Stimulated activated CD4-positive, alpha-beta T cell treated with anti-CD3 and anti-CD28 coated beads, Interleukin-4, amount 100 ng/mL, for 4 hours (primary cell): ENCODE data around the gene TRIM50.
"Not testable (repeated sequence)": the region's sequence is repeated elsewhere in the genome, so short reads cannot be mapped to it uniquely, and the experiment has no call there.

Experiments
- DNase-seq, 2 experiments: peaks; one replicate each; pipeline ENCODE4 v3.0.0-alpha.2; 2020

Gene TRIM50

DNA sequence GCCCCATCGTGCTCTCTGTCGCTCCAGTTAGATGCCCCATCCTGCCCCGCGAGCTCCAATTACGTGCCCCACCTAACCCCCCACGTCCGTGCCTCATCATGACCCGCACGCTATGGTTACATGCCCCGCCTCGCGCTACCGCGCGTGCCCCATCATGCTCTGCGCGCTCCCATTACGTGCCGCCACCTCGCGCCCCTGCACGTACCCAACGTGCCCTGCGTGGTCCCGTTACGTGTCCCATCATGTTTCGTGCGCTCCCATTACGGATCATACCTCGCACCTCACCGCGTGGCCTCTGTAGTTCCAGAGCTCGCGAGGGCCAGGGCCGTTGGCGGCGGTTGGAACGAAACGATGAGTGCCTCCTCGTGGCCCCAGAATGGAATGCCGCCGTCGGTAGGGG, at the start of gene TRIM50, which contains the start of gene FKBP6:
TRIM50 (minus strand) TSS at position 161 of the 400 bp plus-strand sequence. CDS start 3,295 bp downstream, outside the sequence.
FKBP6 (plus strand) TSS at position 240 of the 400 bp plus-strand sequence. CDS start 268 bp downstream, outside the sequence.
- DNase-seq = not testable (repeated sequence)

DNA sequence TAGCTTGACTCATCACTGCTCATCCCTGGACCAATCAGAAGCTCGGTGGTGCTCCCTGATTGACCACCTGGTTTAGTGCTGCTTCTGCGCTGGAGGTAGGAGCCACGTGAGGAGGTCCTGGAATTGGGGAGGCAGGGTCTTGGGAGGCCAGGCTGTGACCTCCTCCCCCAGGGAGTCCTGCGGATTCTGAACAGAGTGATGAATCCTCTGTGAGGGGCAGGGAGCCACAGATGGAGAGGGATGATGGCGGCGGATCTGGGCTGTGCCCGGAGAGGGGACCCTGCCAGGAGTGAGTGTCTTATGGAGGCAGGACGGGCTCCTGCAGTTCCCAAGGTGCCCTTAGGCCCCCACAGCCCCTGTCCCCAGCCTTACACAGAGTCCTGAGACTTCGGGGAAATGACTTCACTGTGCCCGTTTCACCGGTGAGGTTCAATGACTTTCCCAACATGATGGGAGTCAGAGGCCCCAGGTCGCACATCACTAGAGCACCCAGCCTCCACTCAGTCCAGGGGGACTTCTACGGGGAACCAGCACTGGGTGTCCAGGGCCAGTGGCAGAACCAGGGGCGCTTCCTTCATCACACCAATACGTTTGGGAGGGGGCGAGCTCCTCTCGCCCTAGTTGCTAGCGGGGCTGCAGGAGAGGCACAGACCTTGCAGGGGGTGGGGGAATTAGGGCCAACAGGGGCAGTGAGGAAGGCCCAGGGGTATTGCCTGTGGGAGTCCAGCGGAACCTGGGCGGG, 49.0 kb upstream of the TRIM50 start:
- DNase-seq = no peak

DNA sequence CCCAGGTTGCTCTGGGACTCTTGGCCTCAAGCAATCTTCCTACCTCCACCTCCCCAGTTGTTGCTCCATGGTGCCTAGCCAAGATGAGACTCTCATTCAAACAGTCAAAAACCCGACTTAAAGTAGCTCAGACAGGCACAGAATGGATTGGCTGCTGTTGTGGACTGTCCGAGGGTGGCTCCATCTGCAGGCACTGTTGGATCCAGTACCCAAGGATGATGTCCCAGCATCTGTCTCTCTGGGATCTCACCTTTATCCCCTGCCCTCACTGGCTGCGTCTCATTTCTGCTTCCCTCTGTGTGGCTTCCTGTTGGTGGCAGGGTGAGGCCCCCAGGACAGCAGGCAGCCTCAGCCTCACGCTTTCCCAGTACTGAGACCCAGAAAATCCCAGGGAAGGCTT, 48.4 kb upstream of the TRIM50 start:
- not testable (repeated sequence) for DNase-seq

DNA sequence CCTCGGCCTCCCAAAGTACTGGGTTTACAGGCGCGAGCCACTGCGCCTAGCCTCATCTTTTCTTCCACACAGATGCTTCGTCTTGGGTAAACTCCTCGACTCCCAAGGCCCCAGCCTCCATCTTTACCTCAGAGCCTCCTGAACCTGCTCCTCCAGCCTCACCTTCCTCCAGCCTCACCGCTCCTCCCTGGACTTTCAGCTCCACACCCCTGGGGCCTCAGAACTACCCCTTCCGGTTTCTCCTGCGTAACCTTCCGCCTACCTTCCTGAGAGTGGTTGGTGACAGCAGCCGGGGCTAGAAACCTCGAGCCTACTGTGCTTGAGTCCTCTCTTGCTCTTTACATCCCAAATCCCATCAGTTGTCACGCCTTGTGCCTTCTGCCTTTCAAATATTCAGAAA, 45.9 kb upstream of the TRIM50 start:
- DNase-seq = no peak

DNA sequence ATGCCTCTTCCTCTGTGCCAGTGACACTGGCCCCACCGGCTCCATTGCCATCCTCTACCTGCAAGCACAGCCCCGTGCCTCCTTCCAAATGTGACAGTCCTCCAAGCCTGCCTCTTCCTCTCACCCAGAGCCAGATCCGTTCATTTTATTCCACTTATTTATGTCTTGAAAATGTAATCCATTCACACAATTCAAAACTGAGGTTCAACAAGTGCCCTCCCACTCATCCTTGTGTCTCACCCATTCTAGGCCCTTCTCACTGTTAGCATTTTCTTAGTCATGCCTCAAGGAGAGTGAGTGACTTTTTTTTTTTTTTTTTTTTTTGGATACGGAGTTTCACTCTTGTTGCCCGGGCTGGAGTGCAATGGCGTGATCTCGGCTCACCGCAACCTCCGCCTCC, 41.7 kb upstream of the TRIM50 start:
- DNase-seq = no peak

DNA sequence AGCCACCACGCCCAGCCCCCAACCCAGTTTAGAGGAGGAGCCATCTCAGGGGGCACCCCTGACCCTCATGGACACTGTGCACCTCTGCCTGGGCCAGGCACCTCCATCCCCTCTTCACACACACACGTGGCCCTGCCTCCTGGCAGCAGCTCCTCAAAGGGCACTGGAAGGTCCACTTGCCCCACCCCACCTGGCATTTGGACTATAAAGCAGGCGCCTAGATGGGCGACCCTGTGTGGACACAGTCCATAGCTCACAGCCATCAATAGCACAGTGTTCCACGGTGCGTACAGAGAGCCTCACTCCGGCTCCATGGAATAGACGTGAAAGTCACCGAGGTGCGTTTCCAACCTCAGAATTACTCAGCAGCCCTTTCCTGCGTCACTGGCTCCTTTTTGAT, 41.1 kb upstream of the TRIM50 start:
- no peak for DNase-seq

DNA sequence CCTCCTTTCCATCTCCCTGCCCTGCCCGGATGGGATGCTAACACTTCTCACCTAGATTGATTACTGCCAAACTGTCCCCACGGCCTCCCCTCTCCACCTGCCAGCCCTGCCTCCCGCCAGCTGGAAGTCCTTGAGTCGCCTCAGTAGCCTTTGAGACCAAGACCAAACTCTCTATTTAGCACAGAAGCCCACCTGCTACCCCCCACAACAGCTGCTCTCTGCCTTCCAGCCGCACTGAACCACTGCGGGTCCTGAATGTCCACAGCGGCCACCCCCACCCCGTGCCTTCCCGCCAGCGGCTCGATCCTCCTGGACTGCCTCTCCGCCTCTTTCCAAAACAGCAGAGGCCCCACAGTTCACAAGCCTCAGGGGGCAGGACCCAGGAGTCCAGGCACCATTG, 39.1 kb upstream of the TRIM50 start:
- no peak for DNase-seq

DNA sequence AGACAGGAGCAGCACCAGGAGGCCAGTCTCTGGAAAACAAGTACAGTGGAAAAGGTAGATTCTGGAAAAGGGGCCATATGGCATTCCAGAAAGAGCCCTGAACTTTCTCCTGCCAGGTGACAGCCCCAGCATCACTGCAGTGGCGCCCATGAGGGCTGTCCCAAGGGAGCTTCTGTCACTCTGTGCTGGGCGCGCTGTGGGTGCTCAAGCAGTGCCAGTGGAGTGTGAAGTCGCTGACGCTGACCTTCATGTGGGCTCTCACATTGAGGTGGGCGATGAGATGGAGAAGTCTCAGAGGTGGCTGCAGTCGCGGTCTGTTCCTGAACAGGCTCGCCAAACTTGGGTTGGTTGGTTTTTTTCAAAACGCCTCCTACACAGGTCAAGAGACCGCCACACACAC, 38.2 kb upstream of the TRIM50 start:
- no peak for DNase-seq

DNA sequence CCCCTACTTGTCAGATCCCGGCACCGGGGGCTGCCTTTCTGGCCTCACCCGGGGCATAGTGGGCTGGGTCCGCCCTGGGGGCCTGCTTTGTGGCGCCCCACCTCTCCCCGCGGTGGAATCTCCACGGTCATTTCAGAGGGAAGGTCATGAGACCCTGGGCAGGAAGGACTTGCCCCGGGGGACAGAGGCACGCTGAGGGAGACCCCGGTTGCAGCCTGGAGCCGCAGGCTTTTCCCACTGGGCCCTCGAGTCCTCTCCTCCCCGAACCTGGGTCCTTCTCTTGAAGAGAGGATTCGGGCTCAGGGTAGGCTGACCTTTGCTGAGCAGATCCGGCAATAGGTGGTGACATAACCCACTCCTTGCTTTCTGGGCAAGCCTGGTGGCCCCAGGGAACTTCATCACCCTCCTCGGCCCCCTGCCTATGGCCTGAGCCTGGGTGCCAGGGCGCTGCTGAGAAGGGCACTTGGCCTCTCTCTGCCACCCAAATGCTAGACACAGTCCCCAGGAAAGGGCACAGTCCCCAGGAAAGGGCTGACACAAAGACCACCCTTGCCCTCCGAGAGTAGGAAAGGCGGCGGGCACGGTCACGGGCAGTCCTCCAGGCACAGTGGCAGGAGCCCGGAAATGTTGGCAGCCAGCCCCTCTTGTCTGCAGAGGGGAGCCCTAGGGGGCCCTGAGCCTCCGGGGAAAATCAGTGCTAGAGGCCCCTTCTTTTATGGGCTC, 36.3 kb upstream of the TRIM50 start:
- DNase-seq = no peak

DNA sequence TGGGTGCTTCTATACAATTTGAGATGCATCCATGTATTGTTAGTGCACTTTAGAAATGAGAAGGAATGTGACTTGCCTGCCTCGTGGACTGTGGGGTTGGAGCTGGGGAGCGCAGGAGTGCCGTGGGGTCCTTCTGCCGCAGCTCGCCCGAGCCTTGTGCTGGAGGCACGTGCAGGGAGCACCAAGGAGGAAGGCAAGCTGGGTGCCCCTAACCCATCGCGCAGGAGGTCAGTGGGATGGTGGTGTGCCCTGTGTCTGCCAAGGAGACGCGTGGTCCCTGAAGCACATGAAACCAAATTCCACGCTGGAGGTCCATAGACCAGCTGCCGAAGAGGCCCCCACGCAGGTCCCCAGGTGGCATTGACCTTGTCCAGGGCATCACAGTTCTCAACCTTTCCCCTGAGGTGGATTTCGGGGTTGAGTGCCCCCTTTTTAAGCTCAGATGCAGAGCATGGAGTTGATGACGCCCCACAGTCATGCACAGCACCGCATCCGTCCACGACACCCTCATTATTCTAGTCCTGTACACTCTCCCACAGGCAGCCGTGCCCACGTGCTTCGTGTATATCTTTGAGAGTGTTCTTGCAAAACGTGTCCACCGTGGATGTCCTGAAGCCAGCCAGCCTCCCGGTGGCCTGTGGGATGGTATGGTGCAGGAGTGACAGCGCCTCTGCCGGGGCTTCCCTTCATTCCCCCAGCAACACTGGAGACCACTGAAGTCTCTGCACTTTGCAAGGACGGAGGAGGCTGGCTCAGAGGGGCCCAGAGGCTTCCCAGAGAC, 35.5 kb upstream of the TRIM50 start:
- DNase-seq = no peak

DNA sequence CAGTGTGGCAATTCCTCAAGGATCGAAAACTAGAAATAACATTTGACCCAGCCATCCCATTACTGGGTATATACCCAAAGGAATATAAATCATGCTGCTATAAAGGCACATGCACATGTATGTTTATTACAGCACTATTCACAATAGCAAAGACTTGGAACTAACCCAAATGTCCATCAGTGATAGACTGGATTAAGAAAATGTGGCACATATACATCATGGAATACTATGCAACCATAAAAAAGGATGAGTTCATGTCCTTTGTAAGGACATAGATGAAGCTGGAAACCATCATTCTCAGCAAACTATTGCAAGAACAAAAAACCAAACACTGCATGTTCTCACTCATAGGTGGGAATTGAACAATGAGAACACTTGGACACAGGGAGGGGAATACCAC, 32.7 kb upstream of the TRIM50 start:
- DNase-seq = not testable (repeated sequence)

DNA sequence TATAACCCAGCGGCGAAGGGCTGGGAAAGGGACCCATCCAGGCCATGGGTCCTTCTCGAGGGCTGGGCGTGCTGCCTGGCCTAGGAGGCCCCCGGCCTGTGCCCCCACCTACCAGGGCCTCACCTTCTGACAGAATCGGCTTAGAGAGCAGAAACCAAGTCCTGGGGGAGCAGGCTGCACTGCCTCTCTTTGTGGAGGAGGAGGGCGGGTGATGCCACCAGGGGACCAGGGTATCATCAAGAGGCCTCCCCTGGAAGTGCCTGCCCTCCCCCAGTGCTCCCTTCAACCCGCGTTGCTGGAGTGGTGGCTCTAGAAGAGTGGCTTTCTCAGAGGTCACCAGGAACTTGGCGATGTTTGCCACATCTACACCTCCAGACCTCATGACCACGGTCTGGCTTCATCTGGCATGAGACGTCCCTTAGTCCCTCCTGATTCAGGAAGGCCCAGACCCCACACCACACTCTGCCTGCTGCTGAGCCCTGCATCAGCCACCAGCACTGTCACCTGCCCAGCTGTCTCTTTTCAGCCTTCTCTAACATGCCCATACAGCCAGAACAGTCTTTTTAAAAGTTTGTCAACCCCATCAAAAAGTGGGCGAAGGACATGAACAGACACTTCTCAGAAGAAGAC, 32.0 kb upstream of the TRIM50 start:
- no peak for DNase-seq

DNA sequence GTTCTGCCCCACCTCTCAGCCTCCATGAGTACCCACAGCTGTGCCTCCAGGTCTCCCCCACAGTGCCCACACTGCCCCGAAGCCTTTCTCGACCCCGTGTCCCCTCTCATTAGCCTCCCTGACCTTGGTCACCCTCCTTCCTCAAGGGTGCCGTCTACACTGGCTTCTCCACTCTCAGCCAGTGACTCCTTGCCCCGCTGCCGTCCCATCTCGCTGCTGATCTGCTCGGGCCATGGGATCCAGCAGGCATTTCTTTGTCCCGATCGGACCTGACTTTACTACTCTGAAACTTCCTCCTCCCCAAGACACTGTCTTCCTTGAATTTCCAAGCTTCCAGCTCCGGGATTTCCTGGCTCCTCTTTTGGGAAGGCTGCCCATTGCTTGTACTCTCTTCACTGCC, 31.4 kb upstream of the TRIM50 start:
- no peak for DNase-seq

DNA sequence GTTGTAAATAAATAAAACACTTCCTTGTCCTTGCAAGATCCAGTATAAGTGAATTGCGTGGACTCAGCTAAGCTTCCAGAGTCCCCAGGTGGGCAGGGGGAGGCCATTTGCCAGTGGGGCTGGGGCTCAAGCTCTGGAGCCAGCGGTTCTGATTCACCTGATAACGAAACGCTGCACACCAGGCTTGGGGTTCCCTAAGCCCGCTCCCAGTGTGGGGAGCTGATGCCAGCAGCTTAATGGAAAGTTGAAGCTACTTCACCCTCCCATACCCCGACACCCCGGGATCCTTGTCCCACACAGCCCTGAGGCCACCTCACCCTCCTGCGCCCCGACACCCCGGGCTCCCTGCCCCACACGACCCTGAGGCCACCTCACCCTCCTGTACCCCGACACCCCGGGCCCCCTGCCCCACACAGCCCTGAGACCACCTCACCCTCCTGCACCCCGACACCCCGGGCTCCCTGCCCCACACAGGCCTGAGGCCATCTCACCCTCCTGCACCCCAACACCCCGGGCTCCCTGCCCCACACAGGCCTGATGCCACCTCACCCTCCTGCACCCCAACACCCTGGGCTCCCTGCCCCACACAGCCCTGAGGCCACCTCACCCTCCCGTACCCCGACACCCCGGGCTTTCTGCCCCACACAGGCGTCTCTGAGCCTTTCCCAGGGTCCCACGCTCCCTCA, 30.9 kb upstream of the TRIM50 start:
- DNase-seq = no peak

DNA sequence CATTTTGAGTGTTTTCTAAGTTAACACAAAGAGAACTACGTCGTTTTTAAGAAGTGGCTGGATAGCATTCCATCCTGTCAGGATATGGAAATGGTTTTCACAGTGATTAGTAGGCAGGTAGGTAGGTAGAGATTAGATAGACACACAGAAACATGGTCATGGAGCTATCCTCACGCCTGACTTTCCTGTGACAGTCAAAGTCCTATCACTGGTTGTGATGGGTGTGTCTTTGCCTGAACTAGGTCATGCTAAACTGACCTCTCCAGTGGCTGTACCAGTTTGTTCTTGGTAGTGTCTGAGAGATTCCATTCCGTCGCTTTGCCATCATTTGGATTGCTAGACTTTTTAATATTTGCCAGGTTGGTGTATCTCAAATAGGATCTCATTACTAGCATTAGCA, 28.3 kb upstream of the TRIM50 start:
- DNase-seq = no peak

DNA sequence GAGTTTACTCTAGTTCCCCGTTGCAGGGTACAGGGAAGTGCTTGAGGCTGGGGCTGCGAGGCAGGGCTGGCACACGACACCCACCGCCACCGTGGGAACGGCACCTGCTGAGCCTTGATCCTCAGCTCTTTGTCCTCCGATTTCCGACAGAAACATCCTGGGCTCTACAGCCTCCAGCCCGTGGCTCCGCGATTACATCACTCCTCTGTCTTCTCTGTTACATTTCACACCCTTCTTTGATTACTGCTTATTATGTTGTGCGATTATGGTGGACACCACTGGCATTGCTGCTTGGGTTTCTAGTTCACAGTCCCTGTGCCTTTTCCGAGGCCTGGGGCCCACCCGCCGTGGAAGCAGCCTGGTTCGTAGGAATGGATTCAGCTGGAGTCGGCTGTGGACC, 26.9 kb upstream of the TRIM50 start:
- DNase-seq = no peak

DNA sequence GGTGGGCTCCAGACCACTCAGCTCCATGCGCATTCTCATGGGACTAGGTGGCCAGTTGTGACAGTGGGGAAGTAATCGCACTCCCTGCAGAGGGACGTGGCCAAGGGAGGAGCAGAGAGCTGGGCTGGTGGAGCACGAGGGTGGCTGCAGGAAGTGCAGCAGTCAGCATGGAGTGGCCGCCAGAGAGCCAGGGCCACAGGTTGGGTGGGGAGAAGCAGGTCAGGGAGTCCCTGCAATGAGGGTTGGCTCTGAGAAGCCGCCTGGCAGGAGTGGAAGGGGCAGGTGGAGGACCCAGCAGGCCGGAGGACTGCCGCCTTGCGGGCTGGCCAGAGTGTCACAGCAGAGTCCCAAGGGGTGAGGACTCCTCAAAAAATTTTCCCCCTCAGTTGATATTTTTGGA, 26.3 kb upstream of the TRIM50 start:
- DNase-seq = no peak

DNA sequence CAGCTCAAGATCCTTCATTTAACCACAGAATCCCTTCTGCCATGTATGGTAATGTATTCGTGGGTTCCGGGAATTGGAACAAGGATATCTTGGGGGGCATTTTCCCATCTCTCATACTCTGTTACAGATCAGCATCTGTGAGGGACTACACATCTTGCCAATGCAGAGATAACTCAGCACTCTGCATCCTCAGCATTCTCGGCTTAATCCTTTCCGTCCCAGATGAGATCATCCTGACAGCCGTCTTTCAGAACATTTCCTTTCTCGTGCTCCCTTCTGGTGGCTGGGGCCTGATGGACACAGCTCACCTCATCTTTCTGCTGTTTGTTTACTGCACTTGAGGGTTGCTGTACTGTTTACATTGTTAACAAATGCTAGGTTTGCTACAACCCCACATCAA, 25.4 kb upstream of the TRIM50 start:
- DNase-seq = no peak

DNA sequence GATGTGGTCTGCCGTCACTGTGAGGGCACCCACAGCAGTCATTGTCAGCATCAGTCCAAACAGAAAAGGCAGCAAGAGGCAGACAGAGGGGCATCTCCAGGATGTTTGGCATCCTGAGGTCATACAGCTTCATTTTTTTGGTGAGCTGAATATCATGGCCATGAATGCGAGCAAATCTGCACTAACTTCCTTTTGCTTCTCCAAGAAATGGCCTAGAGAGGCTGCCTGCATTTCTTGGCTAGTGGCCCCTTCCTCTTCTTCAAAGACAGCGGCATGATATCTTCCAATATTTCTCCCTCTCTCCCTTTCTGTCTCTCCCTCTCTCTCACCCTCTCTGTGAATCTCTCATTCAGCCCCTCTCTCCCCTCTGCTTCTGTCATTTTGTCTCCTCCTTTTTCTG, 24.9 kb upstream of the TRIM50 start:
- no peak for DNase-seq

DNA sequence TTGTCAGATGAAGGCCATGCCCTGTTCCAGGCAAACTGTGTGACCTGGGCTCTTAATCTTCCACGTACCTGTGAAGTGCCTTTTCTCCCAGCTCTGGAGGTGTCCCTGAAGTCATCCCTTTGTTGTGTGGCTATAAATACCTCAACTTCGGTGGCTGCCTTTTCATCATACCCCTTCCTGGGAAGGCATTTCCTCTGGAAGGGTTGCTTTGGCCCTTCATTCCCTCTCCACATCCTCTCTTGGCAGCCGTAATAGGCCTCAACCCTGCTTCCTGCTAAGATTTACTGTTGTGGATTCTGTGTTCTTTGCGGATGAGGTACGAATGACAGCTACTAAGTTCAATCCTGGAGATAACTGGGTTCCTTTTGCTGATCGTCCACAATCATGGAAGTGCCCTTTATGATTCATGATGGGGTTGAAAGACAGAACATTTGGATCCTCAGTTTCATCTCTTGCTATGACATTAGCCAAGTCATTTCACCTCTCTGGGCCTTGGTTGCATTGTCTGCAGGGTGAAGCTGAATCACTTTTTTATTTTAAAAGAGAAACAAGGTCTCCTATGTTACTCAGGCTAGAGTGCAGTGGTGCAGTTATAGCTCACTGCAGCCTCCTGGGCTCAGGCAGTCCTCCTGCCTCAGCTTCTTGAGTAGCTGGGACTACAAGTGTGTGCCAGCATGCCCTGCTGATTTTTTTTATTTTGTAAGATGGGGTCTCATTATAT, 23.7 kb upstream of the TRIM50 start:
- no peak for DNase-seq

DNA sequence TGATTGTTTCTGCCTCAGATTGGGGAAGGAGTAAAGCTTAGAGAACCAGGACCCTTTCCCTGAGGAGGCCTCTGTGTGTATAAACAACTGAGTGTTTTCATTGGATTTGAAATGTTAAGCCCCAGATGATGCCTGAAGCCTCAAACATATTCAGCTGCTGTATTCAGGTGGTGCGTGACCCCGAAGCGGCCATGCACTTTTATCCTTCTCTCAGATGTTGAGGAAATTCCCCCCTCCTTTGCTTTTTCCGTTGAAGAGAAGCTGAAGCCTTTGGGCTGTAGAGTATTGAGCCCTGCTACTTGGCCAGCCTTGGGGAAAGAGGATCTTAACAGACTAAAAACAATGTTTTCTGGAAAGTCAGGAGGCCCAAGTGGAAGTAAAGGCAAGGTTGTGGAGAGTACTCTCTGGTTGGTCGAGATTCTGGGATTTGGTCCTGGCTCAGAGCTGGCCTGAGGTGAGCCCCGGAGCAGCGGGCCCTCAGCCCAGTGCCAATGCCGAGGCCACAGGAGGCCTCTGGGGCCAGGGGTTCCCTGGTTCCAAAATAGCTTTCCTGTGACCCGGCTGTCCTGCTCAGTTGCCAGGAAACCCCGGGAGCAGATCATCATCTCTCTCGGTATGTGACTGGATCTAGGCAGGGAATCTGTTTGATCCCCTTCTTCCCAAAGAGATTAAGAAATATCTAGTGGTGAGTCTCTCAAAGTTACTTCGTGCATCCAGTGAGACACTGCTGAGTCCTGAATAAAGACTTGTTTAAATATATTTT, 22.6 kb upstream of the TRIM50 start:
- no peak for DNase-seq
